MV-4-11 (cell line): ENCODE data around the gene FAM222A.

Source experiments
- DNase-seq: peaks from one replicate; lab custom pipeline; 2025; lab: John Stamatoyannopoulos, UW

FAM222A gene

DNA sequence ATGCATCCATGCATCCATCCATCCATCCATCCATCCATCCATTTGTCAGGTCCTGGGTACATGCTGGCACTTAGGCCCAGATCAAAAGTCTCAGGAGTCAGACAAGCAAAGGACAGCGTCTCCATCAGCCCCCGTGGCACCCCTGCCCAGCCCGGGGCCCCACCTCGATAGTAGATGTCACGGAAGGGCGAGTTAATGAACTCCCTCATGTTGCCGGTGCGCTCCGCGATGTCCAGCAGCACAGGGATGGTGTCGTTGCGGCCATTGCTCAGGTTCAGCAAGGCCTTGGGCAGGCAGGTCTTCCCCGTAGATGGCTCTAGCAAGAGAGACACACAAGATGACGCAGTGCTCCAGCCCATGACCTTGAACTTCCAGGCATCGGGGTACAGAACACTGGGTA lies 89.2 kb downstream of the FAM222A start:
- no peak for DNase-seq

GRCh38 chr12:109803678-109804077 lies 90.1 kb downstream of the FAM222A start:
- DNase-seq = no peak

- peak; percentile 59 for DNase-seq
Observed at GRCh38 chr12:109804820-109805761, 91.5 kb downstream of the FAM222A start.

- no peak for DNase-seq
Observed at GRCh38 chr12:109807954-109808643, 94.5 kb downstream of the FAM222A start.

DNA sequence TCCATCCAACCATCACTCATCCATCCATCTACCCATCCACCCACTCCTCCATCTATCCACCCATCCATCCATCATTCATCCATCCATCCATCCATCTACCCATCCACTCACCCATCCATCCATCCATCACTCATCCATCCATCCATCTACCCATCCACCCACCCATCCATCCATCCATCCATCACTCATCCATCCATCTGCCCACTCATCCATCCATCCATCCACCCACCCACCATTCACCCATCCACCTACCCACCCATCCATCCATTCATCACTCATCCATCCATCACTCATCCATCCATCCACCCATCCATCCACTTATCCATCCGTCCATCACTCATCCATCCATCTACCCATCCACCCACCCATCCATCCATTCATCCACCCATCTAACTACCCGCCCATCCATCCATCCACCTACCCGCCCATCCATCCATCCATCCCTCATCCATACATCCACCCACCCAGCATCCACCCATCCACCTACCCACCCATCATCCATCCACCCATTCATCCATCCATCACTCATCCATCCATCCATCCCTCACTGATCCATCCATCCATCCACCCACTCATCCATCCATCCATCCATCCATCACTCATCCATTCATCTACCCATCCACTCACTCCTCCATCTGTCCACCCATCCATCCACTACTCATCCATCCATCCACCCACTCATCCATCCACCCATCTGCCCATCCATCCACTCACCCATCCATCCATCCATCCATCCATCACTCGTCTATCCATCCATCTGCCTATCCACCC lies 95.4 kb downstream of the FAM222A start:
- no peak for DNase-seq

GRCh38 chr12:109810954-109811623 lies 97.5 kb downstream of the FAM222A start:
- no peak for DNase-seq

DNA sequence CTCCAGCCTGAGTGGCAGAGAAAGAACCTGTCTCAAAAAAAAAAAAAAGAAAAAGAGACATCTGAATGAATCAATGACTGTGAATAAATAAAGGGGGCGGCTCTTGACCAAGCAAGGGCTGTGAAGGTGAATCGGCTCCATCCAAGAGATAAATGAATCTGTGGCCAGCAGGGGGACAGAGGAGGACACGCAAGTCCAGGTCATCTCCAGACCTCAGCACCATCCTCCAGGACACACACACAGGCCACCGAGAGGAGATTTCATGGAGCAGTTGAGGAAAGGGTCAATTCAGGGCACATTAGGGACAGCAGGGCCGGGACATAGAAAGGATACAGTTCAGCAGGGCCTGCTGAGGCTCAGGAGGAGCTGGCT lies 98.0 kb downstream of the FAM222A start:
- DNase-seq = no peak

DNA sequence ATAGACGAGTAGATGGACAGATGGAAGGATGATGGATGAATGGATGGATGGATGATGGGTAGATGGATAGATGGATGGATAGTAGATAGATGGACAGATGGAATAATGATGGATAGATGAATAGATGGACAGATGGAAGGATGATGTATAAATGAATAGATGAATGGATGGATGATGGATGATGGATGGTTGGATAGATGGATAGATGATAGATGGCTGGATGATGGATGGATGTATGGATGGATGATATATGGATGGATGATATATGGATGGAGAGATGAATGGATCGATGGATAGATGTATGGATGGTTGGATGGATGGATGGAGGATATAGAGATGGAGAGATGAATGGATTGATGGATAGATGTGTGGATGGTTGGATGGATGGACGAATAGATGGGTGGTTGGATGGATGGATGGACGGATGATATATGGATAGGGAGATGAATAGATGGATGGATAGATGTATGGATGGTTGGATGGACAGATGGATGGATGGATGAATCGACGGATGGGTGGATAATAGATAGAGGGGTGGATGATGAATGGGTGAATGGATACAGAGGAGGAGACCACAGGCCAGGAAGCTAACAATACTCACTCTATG lies 100.3 kb downstream of the FAM222A start:
- DNase-seq = no peak

- DNase-seq = no peak
Observed at GRCh38 chr12:109814600-109815150, 101.0 kb downstream of the FAM222A start.

- DNase-seq = no peak
Observed at GRCh38 chr12:109815225-109815624, 101.6 kb downstream of the FAM222A start.

- DNase-seq = no peak
Observed at GRCh38 chr12:109815757-109816617, 102.4 kb downstream of the FAM222A start.

- DNase-seq = no peak
Observed at GRCh38 chr12:109816870-109817269, 103.2 kb downstream of the FAM222A start.

GRCh38 chr12:109817627-109818231 lies 104.1 kb downstream of the FAM222A start:
- DNase-seq = peak; percentile 14

GRCh38 chr12:109818253-109818652 lies 104.6 kb downstream of the FAM222A start:
- no peak for DNase-seq

GRCh38 chr12:109818905-109819500 lies 105.4 kb downstream of the FAM222A start:
- no peak for DNase-seq
